Loucy (cell line): ENCODE measurements around the gene FRAS1.

Experiments
- CTCF ChIP-seq: fragments of 200-600 bp; sonication (generic); conservative IDR thresholded peaks from 2 replicates; pipeline ENCODE4 v1.5.1; 2014; ENCODE audit warnings: mild to moderate bottlenecking, antibody characterized with exemption, low read length
- EZH2phosphoT487 ChIP-seq: fragments of 200-600 bp; IDR thresholded peaks from 2 replicates; pipeline ENCODE4 v1.6.1; 2018; ENCODE audit warnings: antibody characterized with exemption, mild to moderate bottlenecking, moderate library complexity, borderline replicate concordance

GRCh38 chr4:78214078-78214477 lies 157.0 kb downstream of the FRAS1 start:
- TF ChIP-seq CTCF (no peak), EZH2phosphoT487 (no peak)
